ENCODE data around the gene ZBTB20.

DNA sequence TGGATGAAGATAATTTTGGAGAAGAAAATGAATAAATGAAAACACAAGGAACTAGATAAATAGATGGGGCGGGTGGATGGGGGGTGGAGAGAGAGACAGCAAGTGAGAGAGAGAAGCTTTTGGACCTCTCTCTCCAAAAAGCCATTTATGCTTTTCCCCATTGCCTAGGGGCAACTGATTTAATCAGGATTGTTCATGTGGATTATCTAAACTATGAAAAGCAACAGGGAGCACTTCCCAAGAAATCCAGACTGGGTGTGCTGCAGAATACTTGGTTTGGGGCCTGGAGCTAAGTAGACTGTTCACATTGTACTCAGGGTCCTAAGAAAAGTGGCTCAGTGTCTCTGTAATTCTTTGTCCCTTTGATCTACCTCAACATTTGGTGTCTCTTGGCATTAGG, 486.3 kb downstream of the ZBTB20 start:
- TF ChIP-seq EZH2 (IDR thresholded peaks at IDR 0.05; ENCODE audit: low read depth) = no peak
- TF ChIP-seq, protein P1, sequence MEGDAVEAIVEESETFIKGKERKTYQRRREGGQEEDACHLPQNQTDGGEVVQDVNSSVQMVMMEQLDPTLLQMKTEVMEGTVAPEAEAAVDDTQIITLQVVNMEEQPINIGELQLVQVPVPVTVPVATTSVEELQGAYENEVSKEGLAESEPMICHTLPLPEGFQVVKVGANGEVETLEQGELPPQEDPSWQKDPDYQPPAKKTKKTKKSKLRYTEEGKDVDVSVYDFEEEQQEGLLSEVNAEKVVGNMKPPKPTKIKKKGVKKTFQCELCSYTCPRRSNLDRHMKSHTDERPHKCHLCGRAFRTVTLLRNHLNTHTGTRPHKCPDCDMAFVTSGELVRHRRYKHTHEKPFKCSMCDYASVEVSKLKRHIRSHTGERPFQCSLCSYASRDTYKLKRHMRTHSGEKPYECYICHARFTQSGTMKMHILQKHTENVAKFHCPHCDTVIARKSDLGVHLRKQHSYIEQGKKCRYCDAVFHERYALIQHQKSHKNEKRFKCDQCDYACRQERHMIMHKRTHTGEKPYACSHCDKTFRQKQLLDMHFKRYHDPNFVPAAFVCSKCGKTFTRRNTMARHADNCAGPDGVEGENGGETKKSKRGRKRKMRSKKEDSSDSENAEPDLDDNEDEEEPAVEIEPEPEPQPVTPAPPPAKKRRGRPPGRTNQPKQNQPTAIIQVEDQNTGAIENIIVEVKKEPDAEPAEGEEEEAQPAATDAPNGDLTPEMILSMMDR (conservative IDR thresholded peaks at IDR 0.05) = no peak

Measured in PC-9 (cell line).